Panc1 (cell line): ENCODE measurements around the gene ABCD4. TPM values are rescaled to one million over a fixed set of nuclear protein-coding genes. Genes with fewer than 3 reads are reported as not detected.

Experiments
- ATAC-seq: fragments of 200-7000 bp; cut with Tn5 transposase; 2 replicates; pipeline ENCODE4 v1.9.1; 2020; ENCODE audit warnings: mild to moderate bottlenecking, moderate library complexity
- BruUV-seq: library from RNA; stranded (reverse); fragments of 400-500 nt; replicated peaks from 2 replicates; lab custom pipeline; 2021; lab: Mats Ljungman, UMichigan
- CTCF ChIA-PET: fragments of 300-600 bp; sonication (Branson Sonifier 250); formaldehyde crosslinking; loops from one replicate; lab custom pipeline; 2022; ENCODE audit warnings: antibody characterized with exemption; lab: Charles Lee
- POLR2A ChIA-PET: fragments of 300-600 bp; sonication (Branson Sonifier 250); formaldehyde crosslinking; loops from one replicate; lab custom pipeline; 2022; ENCODE audit warnings: antibody characterized with exemption; lab: Charles Lee
- DNase-seq: peaks from one replicate; pipeline ENCODE4 v3.0.0-alpha.2; 2010; ENCODE audit warnings: low read depth, low spot score
- H3K27ac ChIP-seq: 2 replicates; pipeline ENCODE4 v1.5.1; 2011; ENCODE audit warnings: mild to moderate bottlenecking, low read length, inconsistent platforms
- H3K27me3 ChIP-seq: fragments of 200-500 bp; sonication (Bioruptor generic); 2 replicates; pipeline ENCODE4 v1.6.0; 2014; ENCODE audit warnings: low read length, inconsistent platforms; ENCODE audit not compliant: control insufficient read depth, insufficient read depth
- H3K36me3 ChIP-seq: fragments of 200-500 bp; sonication (Bioruptor generic); 2 replicates; pipeline ENCODE4 v1.5.1; 2014; ENCODE audit warnings: inconsistent platforms, mild to moderate bottlenecking, low read length, moderate library complexity; ENCODE audit not compliant: control insufficient read depth, insufficient read depth
- H3K4me1 ChIP-seq: 2 replicates; pipeline ENCODE4 v1.5.1; 2011; ENCODE audit warnings: inconsistent platforms, mild to moderate bottlenecking, low read length, moderate library complexity; ENCODE audit not compliant: control insufficient read depth, insufficient read depth
- H3K4me3 ChIP-seq, 2 experiments: 2 replicates each; pipeline ENCODE4 v1.5.1; 2011 to 2012; ENCODE audit warnings: low read depth in 2 of 2, low read length in 2 of 2, mild to moderate bottlenecking in 2 of 2, inconsistent platforms in 1 of 2, moderate library complexity in 1 of 2
- H3K9me3 ChIP-seq: fragments of 200-500 bp; sonication (Bioruptor generic); 2 replicates; pipeline ENCODE4 v1.5.1; 2014; ENCODE audit warnings: low read depth, mild to moderate bottlenecking, inconsistent platforms, low read length, moderate library complexity; ENCODE audit not compliant: control insufficient read depth, insufficient read depth
- POLR2AphosphoS5 ChIP-seq: IDR thresholded peaks from 2 replicates; pipeline ENCODE4 v1.6.1; 2012; ENCODE audit warnings: mild to moderate bottlenecking, low read depth, low read length, moderate library complexity
- REST ChIP-seq, 2 experiments: IDR thresholded peaks; 2 replicates each; pipeline ENCODE4 v1.6.1; 2011 to 2012; ENCODE audit warnings: low read depth in 2 of 2, control low read depth in 1 of 2, low read length in 1 of 2, mild to moderate bottlenecking in 1 of 2, moderate library complexity in 1 of 2; ENCODE audit not compliant: insufficient read depth in 1 of 2
- SIN3A ChIP-seq: IDR thresholded peaks from 2 replicates; pipeline ENCODE4 v1.6.1; 2012; ENCODE audit warnings: low read depth, mild to moderate bottlenecking, low read length, moderate library complexity, borderline replicate concordance; ENCODE audit not compliant: insufficient read depth
- TCF7L2 ChIP-seq: IDR thresholded peaks from 2 replicates; pipeline ENCODE4 v1.6.1; 2011; ENCODE audit warnings: mild to moderate bottlenecking, low read depth, low read length, inconsistent platforms
- in situ Hi-C: cut with HindIII; loops from 2 replicates; pipeline ENCODE4 v1.10.0; 2016; ENCODE audit warnings: low sequenced_read_pairs, low pct_unique_long_range_greater_than_20kb
- intact Hi-C: fragments of 100-400 bp; cut with micrococcal nuclease; formaldehyde crosslinking; loops from one replicate; pipeline ENCODE4 v1.10.0; 2022; ENCODE audit not compliant: unreplicated experiment
- total RNA-seq: library from RNA; stranded (reverse); gene quantifications from one replicate; pipeline ENCODE4 v1.2.1, GENCODE V29; 2021; ENCODE audit not compliant: unreplicated experiment
- TF ChIP-seq, protein P1 (sequence below): fragments of 450-650 bp; IDR thresholded peaks from 2 replicates; pipeline ENCODE4 v1.5.1; 2017; ENCODE audit warnings: mild to moderate bottlenecking

ABCD4 gene
- total RNA-seq, 1 experiment from 2014 or later: 24.4 TPM

GRCh38 chr14:74312161-74312560, 9.4 kb upstream of the ABCD4 start:
- H3K27ac ChIP-seq: no peak overlapping the region
- CTCF ChIA-PET: interaction anchor here (0.7 kb wide), 1 partner anchor 38 kb away, joined by 6 read pairs; no protein-coding TSS in a partner anchor
- POLR2A ChIA-PET: interaction anchor here (0.7 kb wide), 1 partner anchor 32 kb away, joined by 5 read pairs; no protein-coding TSS in a partner anchor
- no TSS peak for BruUV-seq
- no peaks in the 10 kb centered on the region for H3K4me1 ChIP-seq
- intact Hi-C loops: no loop called here
- no peaks in the 10 kb centered on the region for H3K9me3 ChIP-seq
- no peaks in the 10 kb centered on the region for H3K36me3 ChIP-seq
- TF ChIP-seq, protein P1, sequence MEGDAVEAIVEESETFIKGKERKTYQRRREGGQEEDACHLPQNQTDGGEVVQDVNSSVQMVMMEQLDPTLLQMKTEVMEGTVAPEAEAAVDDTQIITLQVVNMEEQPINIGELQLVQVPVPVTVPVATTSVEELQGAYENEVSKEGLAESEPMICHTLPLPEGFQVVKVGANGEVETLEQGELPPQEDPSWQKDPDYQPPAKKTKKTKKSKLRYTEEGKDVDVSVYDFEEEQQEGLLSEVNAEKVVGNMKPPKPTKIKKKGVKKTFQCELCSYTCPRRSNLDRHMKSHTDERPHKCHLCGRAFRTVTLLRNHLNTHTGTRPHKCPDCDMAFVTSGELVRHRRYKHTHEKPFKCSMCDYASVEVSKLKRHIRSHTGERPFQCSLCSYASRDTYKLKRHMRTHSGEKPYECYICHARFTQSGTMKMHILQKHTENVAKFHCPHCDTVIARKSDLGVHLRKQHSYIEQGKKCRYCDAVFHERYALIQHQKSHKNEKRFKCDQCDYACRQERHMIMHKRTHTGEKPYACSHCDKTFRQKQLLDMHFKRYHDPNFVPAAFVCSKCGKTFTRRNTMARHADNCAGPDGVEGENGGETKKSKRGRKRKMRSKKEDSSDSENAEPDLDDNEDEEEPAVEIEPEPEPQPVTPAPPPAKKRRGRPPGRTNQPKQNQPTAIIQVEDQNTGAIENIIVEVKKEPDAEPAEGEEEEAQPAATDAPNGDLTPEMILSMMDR: no peak
- TF ChIP-seq SIN3A (no peak), REST (IDR thresholded peaks at IDR 0.05; ENCODE audit: insufficient read depth in 1 of 2, low read depth in 2 of 2, low read length in 1 of 2) (no peak), TCF7L2 (no peak), POLR2AphosphoS5 (no peak)
- ATAC-seq (no peak), DNase-seq (no peak)
- in situ Hi-C loops: no loop called here
- no peaks in the 10 kb centered on the region for H3K27me3 ChIP-seq
- no peak overlapping the region for H3K4me3 ChIP-seq

- BruUV-seq: no TSS peak
- Histone ChIP-seq H3K36me3 (no peaks in the 10 kb centered on the region), H3K27ac (no peak overlapping the region), H3K9me3 (no peaks in the 10 kb centered on the region), H3K4me3 (no peak overlapping the region), H3K27me3 (no peaks in the 10 kb centered on the region), H3K4me1 (no peaks in the 10 kb centered on the region)
- in situ Hi-C loops (no loop called here), intact Hi-C loops (no loop called here)
- no peak for TF ChIP-seq TCF7L2
- TF ChIP-seq REST (IDR thresholded peaks at IDR 0.05; ENCODE audit: insufficient read depth in 1 of 2, low read depth in 2 of 2, low read length in 1 of 2): no peak
- TF ChIP-seq SIN3A: no peak
- TF ChIP-seq, protein P1: no peak
- no peak for TF ChIP-seq POLR2AphosphoS5
- ChIA-PET CTCF (no interaction called here), POLR2A (no interaction called here)
- ATAC-seq (no peak), DNase-seq (no peak)
These were observed 6.6 kb upstream of the ABCD4 start for GRCh38 chr14:74309125-74310022.
